ENCODE results near the gene TEX2. TPM values are rescaled to one million over a fixed set of nuclear protein-coding genes. Genes with fewer than 3 reads are reported as not detected.

Gene TEX2
- total and polyA plus RNA-seq, 2 of the 13 experiments (the other 11 are each of a cell fraction or from before 2014, with no cell fraction given), result 21.4 to 37.7 TPM

GRCh38 chr17:64147110-64148016 is 115.7 kb downstream of the TEX2 start (continued):
- TF ChIP-seq, protein P1, sequence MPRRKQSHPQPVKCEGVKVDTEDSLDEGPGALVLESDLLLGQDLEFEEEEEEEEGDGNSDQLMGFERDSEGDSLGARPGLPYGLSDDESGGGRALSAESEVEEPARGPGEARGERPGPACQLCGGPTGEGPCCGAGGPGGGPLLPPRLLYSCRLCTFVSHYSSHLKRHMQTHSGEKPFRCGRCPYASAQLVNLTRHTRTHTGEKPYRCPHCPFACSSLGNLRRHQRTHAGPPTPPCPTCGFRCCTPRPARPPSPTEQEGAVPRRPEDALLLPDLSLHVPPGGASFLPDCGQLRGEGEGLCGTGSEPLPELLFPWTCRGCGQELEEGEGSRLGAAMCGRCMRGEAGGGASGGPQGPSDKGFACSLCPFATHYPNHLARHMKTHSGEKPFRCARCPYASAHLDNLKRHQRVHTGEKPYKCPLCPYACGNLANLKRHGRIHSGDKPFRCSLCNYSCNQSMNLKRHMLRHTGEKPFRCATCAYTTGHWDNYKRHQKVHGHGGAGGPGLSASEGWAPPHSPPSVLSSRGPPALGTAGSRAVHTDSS (CRISPR knock-in tag; conservative IDR thresholded peaks at IDR 0.05), result no peak
- peak; percentile 38 for TF ChIP-seq GMEB1 (CRISPR knock-in tag; IDR thresholded peaks at IDR 0.05; ENCODE audit: borderline replicate concordance)
- TF ChIP-seq E2F1 (CRISPR knock-in tag; IDR thresholded peaks at IDR 0.05), result 0 out of 2 replicates have a peak, but pooled peaks have one; percentile 29
- peak; percentile 96 for TF ChIP-seq AKAP8 (CRISPR knock-in tag; IDR thresholded peaks at IDR 0.05)
- TF ChIP-seq MAFF (IDR thresholded peaks at IDR 0.05; ENCODE audit: low read depth, low read length), result no peak
- TF ChIP-seq ZNF776 (CRISPR knock-in tag; IDR thresholded peaks at IDR 0.05), result no peak
- TF ChIP-seq, protein P2, sequence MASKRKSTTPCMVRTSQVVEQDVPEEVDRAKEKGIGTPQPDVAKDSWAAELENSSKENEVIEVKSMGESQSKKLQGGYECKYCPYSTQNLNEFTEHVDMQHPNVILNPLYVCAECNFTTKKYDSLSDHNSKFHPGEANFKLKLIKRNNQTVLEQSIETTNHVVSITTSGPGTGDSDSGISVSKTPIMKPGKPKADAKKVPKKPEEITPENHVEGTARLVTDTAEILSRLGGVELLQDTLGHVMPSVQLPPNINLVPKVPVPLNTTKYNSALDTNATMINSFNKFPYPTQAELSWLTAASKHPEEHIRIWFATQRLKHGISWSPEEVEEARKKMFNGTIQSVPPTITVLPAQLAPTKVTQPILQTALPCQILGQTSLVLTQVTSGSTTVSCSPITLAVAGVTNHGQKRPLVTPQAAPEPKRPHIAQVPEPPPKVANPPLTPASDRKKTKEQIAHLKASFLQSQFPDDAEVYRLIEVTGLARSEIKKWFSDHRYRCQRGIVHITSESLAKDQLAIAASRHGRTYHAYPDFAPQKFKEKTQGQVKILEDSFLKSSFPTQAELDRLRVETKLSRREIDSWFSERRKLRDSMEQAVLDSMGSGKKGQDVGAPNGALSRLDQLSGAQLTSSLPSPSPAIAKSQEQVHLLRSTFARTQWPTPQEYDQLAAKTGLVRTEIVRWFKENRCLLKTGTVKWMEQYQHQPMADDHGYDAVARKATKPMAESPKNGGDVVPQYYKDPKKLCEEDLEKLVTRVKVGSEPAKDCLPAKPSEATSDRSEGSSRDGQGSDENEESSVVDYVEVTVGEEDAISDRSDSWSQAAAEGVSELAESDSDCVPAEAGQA (IDR thresholded peaks at IDR 0.05; ENCODE audit: low read depth), result no peak
- TF ChIP-seq, protein P2 (CRISPR knock-in tag; IDR thresholded peaks at IDR 0.05; ENCODE audit: borderline replicate concordance), result 0 out of 2 replicates have a peak, but pooled peaks have one; percentile 65
- 0 out of 2 replicates have a peak, but pooled peaks have one; percentile 51 for TF ChIP-seq HNF1A (IDR thresholded peaks at IDR 0.05; ENCODE audit: low read depth)
- peak; percentile 7; the same call in 1 of the 2 replicates for TF ChIP-seq HNF1A (CRISPR knock-in tag; IDR thresholded peaks at IDR 0.05; ENCODE audit: borderline replicate concordance)
- TF ChIP-seq FOXO1 (CRISPR knock-in tag; IDR thresholded peaks at IDR 0.05), result no peak
- TF ChIP-seq PHB2 (IDR thresholded peaks at IDR 0.05; ENCODE audit: partially characterized antibody), result no peak

Data from HepG2 (cell line).